ENCODE results near the gene SKAP1. TPM values are rescaled to one million over a fixed set of nuclear protein-coding genes. Genes with fewer than 3 reads are reported as not detected.

Gene SKAP1
- total RNA-seq, 1 donor from 2014 or later: not detected

DNA sequence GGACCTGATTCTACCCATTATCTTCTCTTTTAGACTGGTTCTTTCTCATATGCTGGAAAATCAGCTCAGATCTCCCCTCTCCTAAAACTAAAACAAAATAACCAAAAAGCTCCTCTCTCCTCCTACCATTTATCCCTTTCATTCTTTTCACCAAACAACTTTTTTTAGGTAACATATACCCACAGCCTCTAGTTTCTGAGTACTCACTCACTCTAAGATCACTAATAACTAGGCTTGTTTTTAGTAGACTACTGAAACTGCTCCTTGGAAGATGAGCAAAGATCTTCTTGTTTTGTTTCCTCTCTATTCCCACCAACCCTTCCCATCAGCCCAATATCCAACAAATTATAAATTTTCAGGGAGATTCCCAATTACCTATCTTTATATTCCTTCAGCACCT lies 129.0 kb downstream of the SKAP1 start:
- Mint-ChIP-seq H3K4me3 (ENCODE audit: unreplicated experiment) (no peak overlapping the region), H3K9me3 (ENCODE audit: unreplicated experiment) (no peaks in the 10 kb centered on the region), H3K27ac (ENCODE audit: unreplicated experiment) (no peak overlapping the region), H3K4me1 (ENCODE audit: low read depth, unreplicated experiment) (no peaks in the 10 kb centered on the region), H3K36me3 (ENCODE audit: unreplicated experiment) (no peaks in the 10 kb centered on the region), H3K27me3 (ENCODE audit: unreplicated experiment) (peaks cover 2% of the 10 kb centered on the region)
- no peak for DNase-seq
- TF ChIP-seq, protein P1, sequence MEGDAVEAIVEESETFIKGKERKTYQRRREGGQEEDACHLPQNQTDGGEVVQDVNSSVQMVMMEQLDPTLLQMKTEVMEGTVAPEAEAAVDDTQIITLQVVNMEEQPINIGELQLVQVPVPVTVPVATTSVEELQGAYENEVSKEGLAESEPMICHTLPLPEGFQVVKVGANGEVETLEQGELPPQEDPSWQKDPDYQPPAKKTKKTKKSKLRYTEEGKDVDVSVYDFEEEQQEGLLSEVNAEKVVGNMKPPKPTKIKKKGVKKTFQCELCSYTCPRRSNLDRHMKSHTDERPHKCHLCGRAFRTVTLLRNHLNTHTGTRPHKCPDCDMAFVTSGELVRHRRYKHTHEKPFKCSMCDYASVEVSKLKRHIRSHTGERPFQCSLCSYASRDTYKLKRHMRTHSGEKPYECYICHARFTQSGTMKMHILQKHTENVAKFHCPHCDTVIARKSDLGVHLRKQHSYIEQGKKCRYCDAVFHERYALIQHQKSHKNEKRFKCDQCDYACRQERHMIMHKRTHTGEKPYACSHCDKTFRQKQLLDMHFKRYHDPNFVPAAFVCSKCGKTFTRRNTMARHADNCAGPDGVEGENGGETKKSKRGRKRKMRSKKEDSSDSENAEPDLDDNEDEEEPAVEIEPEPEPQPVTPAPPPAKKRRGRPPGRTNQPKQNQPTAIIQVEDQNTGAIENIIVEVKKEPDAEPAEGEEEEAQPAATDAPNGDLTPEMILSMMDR (IDR thresholded peaks at IDR 0.05; ENCODE audit: partially characterized antibody, unreplicated experiment): no peak

- no peak overlapping the region for H3K27ac Mint-ChIP-seq (ENCODE audit: unreplicated experiment)
- H3K9me3 Mint-ChIP-seq (ENCODE audit: unreplicated experiment): no peaks in the 10 kb centered on the region
- no peak for DNase-seq
- TF ChIP-seq, protein P1 (IDR thresholded peaks at IDR 0.05; ENCODE audit: partially characterized antibody, unreplicated experiment): no peak
- no peak overlapping the region for H3K4me3 Mint-ChIP-seq (ENCODE audit: unreplicated experiment)
- no peaks in the 10 kb centered on the region for H3K4me1 Mint-ChIP-seq (ENCODE audit: low read depth, unreplicated experiment)
- H3K36me3 Mint-ChIP-seq (ENCODE audit: unreplicated experiment): no peaks in the 10 kb centered on the region
- peaks cover 2% of the 10 kb centered on the region for H3K27me3 Mint-ChIP-seq (ENCODE audit: unreplicated experiment)
Observed at GRCh38 chr17:48299760-48300159, 130.3 kb downstream of the SKAP1 start.

- Mint-ChIP-seq H3K4me1 (ENCODE audit: low read depth, unreplicated experiment) (peaks cover 4% of the 10 kb centered on the region), H3K27me3 (ENCODE audit: unreplicated experiment) (peaks cover 2% of the 10 kb centered on the region), H3K9me3 (ENCODE audit: unreplicated experiment) (no peaks in the 10 kb centered on the region), H3K36me3 (ENCODE audit: unreplicated experiment) (no peaks in the 10 kb centered on the region), H3K4me3 (ENCODE audit: unreplicated experiment) (no peak overlapping the region), H3K27ac (ENCODE audit: unreplicated experiment) (no peak overlapping the region)
- no peak for DNase-seq
- TF ChIP-seq, protein P1 (IDR thresholded peaks at IDR 0.05; ENCODE audit: partially characterized antibody, unreplicated experiment): no peak
Observed at GRCh38 chr17:48297825-48298224, 132.2 kb downstream of the SKAP1 start.

DNA sequence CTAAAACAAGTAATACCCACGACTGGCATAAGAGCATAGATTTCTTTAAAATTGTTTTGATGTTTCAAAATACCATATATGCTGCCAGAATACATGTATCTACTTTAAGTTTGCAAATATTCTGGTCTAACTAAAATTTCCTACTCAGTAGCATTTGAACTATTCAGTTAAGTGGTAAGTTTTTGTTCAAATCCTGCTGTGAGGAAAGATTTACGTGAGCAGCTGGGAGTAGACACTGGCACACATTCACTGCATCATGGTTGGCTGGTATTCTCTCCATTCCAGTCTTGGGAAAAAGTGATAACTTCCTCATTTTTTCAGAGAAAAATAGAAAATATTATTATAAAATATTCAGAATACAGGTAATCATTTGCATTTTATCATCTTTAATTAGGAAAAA lies 133.6 kb downstream of the SKAP1 start:
- Mint-ChIP-seq H3K27ac (ENCODE audit: unreplicated experiment) (no peak overlapping the region), H3K4me3 (ENCODE audit: unreplicated experiment) (no peak overlapping the region), H3K27me3 (ENCODE audit: unreplicated experiment) (peaks cover 2% of the 10 kb centered on the region), H3K4me1 (ENCODE audit: low read depth, unreplicated experiment) (peaks cover 4% of the 10 kb centered on the region), H3K9me3 (ENCODE audit: unreplicated experiment) (no peaks in the 10 kb centered on the region), H3K36me3 (ENCODE audit: unreplicated experiment) (no peaks in the 10 kb centered on the region)
- TF ChIP-seq, protein P1 (IDR thresholded peaks at IDR 0.05; ENCODE audit: partially characterized antibody, unreplicated experiment): no peak
- DNase-seq: no peak

DNA sequence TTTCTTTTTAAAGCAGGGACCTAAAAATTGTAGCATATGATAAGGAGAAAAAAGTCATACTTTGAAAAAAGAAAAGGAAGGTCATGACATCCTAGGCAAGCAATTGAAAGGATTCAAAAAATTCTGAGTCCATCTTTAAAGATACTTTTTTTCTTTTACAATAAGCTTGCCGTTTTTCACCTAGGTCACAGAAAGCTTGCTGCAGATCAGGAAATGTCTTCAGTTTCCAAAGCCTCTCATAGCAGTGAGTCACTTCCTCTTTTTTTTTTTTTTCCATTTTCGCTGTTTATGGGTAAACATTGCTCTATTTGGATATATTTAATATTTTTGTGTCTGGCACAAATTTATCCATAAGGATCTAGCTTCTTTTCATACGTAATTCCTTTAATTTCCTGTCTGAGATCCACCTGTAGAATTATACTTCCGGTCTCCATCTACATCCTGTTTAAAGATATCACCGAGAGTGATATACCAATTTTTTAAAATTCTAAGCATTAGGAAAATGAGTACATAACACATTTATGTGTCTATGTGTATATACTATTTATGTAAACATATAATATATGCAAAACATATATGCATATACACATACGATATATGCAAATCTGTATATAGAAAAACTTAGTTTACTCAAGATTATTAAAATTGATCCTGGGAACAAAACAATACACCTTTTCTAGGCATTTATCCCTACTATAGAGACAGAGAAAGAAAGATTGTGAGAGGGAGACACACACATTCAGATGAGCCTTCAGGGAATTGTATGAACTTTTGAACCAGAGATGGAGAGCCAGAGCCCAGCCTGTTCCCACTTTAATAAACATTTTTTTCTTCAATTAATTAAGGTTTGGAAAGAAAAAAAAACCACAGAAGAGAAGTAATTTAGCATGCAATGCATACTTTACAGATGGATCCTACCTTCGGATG lies 134.4 kb downstream of the SKAP1 start:
- DNase-seq: no peak
- peaks cover 4% of the 10 kb centered on the region for H3K4me1 Mint-ChIP-seq (ENCODE audit: low read depth, unreplicated experiment)
- H3K9me3 Mint-ChIP-seq (ENCODE audit: unreplicated experiment): no peaks in the 10 kb centered on the region
- H3K27ac Mint-ChIP-seq (ENCODE audit: unreplicated experiment): no peak overlapping the region
- no peaks in the 10 kb centered on the region for H3K36me3 Mint-ChIP-seq (ENCODE audit: unreplicated experiment)
- no peak overlapping the region for H3K4me3 Mint-ChIP-seq (ENCODE audit: unreplicated experiment)
- TF ChIP-seq, protein P1 (IDR thresholded peaks at IDR 0.05; ENCODE audit: partially characterized antibody, unreplicated experiment): no peak
- H3K27me3 Mint-ChIP-seq (ENCODE audit: unreplicated experiment): peaks cover 2% of the 10 kb centered on the region
